Measurements from ENCODE around the gene HPSE.

DNA sequence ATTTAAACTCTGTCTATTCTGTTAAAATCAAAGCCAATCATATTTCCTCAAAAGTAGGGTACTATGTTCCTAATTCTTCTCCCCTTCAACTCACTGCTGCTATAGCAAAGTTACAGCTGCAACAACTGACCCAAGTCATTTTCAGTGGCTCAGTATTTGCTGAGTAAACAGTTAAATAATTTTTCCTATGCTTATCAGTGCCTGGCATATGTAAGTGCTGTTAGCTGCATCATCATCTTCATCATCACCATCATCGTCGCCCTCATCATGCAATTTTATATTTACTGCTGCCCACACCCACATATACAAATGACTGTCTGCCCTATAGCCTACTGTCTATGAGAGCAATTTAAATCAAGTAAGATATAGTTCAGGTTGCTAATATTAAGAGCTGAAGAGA, 72.0 kb downstream of the HPSE start:
- no peak for TF ChIP-seq EZH2 (IDR thresholded peaks at IDR 0.05; ENCODE audit: borderline replicate concordance, low read depth, low read length, severe bottlenecking)
- TF ChIP-seq, protein P1, sequence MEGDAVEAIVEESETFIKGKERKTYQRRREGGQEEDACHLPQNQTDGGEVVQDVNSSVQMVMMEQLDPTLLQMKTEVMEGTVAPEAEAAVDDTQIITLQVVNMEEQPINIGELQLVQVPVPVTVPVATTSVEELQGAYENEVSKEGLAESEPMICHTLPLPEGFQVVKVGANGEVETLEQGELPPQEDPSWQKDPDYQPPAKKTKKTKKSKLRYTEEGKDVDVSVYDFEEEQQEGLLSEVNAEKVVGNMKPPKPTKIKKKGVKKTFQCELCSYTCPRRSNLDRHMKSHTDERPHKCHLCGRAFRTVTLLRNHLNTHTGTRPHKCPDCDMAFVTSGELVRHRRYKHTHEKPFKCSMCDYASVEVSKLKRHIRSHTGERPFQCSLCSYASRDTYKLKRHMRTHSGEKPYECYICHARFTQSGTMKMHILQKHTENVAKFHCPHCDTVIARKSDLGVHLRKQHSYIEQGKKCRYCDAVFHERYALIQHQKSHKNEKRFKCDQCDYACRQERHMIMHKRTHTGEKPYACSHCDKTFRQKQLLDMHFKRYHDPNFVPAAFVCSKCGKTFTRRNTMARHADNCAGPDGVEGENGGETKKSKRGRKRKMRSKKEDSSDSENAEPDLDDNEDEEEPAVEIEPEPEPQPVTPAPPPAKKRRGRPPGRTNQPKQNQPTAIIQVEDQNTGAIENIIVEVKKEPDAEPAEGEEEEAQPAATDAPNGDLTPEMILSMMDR (IDR thresholded peaks at IDR 0.05; ENCODE audit: extremely low read depth in 1 of 2, insufficient read depth in 1 of 2, low read depth in 1 of 2, low read length in 2 of 2) = no peak
- TF ChIP-seq POLR2AphosphoS5 (IDR thresholded peaks at IDR 0.05; ENCODE audit: insufficient read depth, low read depth, low read length) = no peak
- TF ChIP-seq, protein P2, sequence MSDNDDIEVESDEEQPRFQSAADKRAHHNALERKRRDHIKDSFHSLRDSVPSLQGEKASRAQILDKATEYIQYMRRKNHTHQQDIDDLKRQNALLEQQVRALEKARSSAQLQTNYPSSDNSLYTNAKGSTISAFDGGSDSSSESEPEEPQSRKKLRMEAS (IDR thresholded peaks at IDR 0.05; ENCODE audit: insufficient read depth, insufficient read length) = no peak
- TF ChIP-seq FOS (IDR thresholded peaks at IDR 0.05; ENCODE audit: borderline replicate concordance, insufficient read depth, low read length) = no peak
- no peak for TF ChIP-seq POLR2A (IDR thresholded peaks at IDR 0.05; ENCODE audit: low read depth, low read length)
- no peak for TF ChIP-seq MYC (IDR thresholded peaks at IDR 0.05; ENCODE audit: low read depth, low read length)
- TF ChIP-seq GATA2 (IDR thresholded peaks at IDR 0.05; ENCODE audit: insufficient read depth, insufficient read length, low read depth, low read length) = no peak
